Hepatic stellate cell (primary cell): ENCODE data around the gene MYLK2.
"Not testable (repeated sequence)": the region's sequence is repeated elsewhere in the genome, so short reads cannot be mapped to it uniquely, and the experiment has no call there.

Experiments
- DNase-seq: peaks from one replicate; pipeline ENCODE4 v3.0.0; 2011; ENCODE audit warnings: low spot score

MYLK2 gene

GRCh38 chr20:31819083-31819784 lies at the start of gene MYLK2:
Gene MYLK2, plus strand, starts transcription at chr20:31819356. Its CDS starts 225 bp downstream, at chr20:31819581.
- DNase-seq, result no peak

GRCh38 chr20:31769681-31770080 lies 49.5 kb upstream of the MYLK2 start:
- DNase-seq, result no peak

- no peak for DNase-seq
Measured at GRCh38 chr20:31770243-31770642, 48.9 kb upstream of the MYLK2 start.

- DNase-seq, result no peak
Measured at GRCh38 chr20:31774408-31774807, 44.7 kb upstream of the MYLK2 start.

- DNase-seq, result no peak
Measured at GRCh38 chr20:31780839-31781238, 38.3 kb upstream of the MYLK2 start.

- no peak for DNase-seq
Measured at GRCh38 chr20:31781945-31782344, 37.2 kb upstream of the MYLK2 start.

- DNase-seq, result no peak
Measured at GRCh38 chr20:31784354-31785044, 34.7 kb upstream of the MYLK2 start.

GRCh38 chr20:31785089-31785488 lies 34.1 kb upstream of the MYLK2 start:
- DNase-seq, result no peak

GRCh38 chr20:31788578-31788977 lies 30.6 kb upstream of the MYLK2 start:
- peak; percentile 58 for DNase-seq

GRCh38 chr20:31790401-31790800 lies 28.8 kb upstream of the MYLK2 start:
- DNase-seq, result no peak

- no peak for DNase-seq
Measured at GRCh38 chr20:31797364-31797763, 21.8 kb upstream of the MYLK2 start.

- no peak for DNase-seq
Measured at GRCh38 chr20:31801508-31801907, 17.6 kb upstream of the MYLK2 start.

- DNase-seq, result no peak
Measured at GRCh38 chr20:31803552-31804291, 15.4 kb upstream of the MYLK2 start.

- no peak for DNase-seq
Measured at GRCh38 chr20:31806564-31807355, 12.4 kb upstream of the MYLK2 start.

GRCh38 chr20:31808481-31808880 lies 10.7 kb upstream of the MYLK2 start:
- no peak for DNase-seq

- DNase-seq, result peak; percentile 56
Measured at GRCh38 chr20:31809661-31810060, 9.5 kb upstream of the MYLK2 start.

- no peak for DNase-seq
Measured at GRCh38 chr20:31811198-31811597, 8.0 kb upstream of the MYLK2 start.

- DNase-seq, result peak; percentile 85
Measured at GRCh38 chr20:31811796-31812728, 7.1 kb upstream of the MYLK2 start.

GRCh38 chr20:31813611-31814010 lies 5.5 kb upstream of the MYLK2 start:
- no peak for DNase-seq

- not testable (repeated sequence) for DNase-seq
Measured at GRCh38 chr20:31814142-31814541, 5.0 kb upstream of the MYLK2 start.
